Neural cell (in vitro differentiated cells): ENCODE measurements around the gene APBA3. TPM values are rescaled to one million over a fixed set of nuclear protein-coding genes. Genes with fewer than 3 reads are reported as not detected.

Experiments
- H2AFZ ChIP-seq: fragments of 200-600, 300-800 bp; sonication (generic), shearing (Covaris generic); 2 replicates; pipeline ENCODE4 v1.6.0; 2014; ENCODE audit warnings: low read depth, mild to moderate bottlenecking, antibody characterized with exemption, low read length, moderate library complexity
- H3F3A ChIP-seq: fragments of 200-600 bp; shearing (Covaris generic); 2 replicates; pipeline ENCODE4 v1.6.1; 2016; ENCODE audit warnings: mild to moderate bottlenecking, moderate library complexity, mixed read lengths, antibody characterized with exemption, low read length; ENCODE audit not compliant: insufficient read depth, poor library complexity, severe bottlenecking
- H3K27ac ChIP-seq: fragments of 200-600, 300-800 bp; sonication (generic), shearing (Covaris generic); 2 replicates; pipeline ENCODE4 v1.5.1; 2014; ENCODE audit warnings: mild to moderate bottlenecking, low read length, moderate library complexity
- H3K27me3 ChIP-seq: fragments of 300-800, 200-600 bp; sonication (generic), shearing (Covaris generic); 2 replicates; pipeline ENCODE4 v1.6.0; 2014; ENCODE audit warnings: mild to moderate bottlenecking, low read depth, low read length, moderate library complexity; ENCODE audit not compliant: insufficient read depth
- H3K36me3 ChIP-seq: fragments of 300-800, 200-600 bp; sonication (generic), shearing (Covaris generic); 2 replicates; pipeline ENCODE4 v1.5.1; 2014; ENCODE audit warnings: mild to moderate bottlenecking, antibody characterized with exemption, low read length, moderate library complexity; ENCODE audit not compliant: insufficient read depth
- H3K4me2 ChIP-seq: fragments of 300-800, 200-600 bp; sonication (generic), shearing (Covaris generic); 2 replicates; pipeline ENCODE4 v1.6.0; 2014; ENCODE audit warnings: mild to moderate bottlenecking, low read length
- H3K4me3 ChIP-seq: fragments of 300-800, 200-600 bp; sonication (generic), shearing (Covaris generic); 2 replicates; pipeline ENCODE4 v1.5.1; 2014; ENCODE audit warnings: mild to moderate bottlenecking, low read length, moderate library complexity
- H3K79me2 ChIP-seq: fragments of 200-600 bp; shearing (Covaris generic); replicated peaks from 2 replicates; pipeline ENCODE4 v1.6.0; 2014; ENCODE audit warnings: mild to moderate bottlenecking, low read length, moderate library complexity; ENCODE audit not compliant: insufficient read depth
- H3K9ac ChIP-seq: fragments of 300-800, 200-600 bp; sonication (generic), shearing (Covaris generic); 2 replicates; pipeline ENCODE4 v1.6.1; 2016; ENCODE audit warnings: mild to moderate bottlenecking, low read length, mixed read lengths
- H3K9me2 ChIP-seq: fragments of 200-600 bp; shearing (Covaris generic); 2 replicates; pipeline ENCODE4 v1.6.1; 2016; ENCODE audit warnings: mild to moderate bottlenecking, low read length, mixed read lengths; ENCODE audit not compliant: insufficient read depth
- H3K9me3 ChIP-seq: fragments of 200-600, 300-800 bp; sonication (generic), shearing (Covaris generic); 2 replicates; pipeline ENCODE4 v1.6.1; 2016; ENCODE audit warnings: mild to moderate bottlenecking, mixed run types, low read length, moderate library complexity, mixed read lengths
- H4K20me1 ChIP-seq: fragments of 200-600 bp; shearing (Covaris generic); 2 replicates; pipeline ENCODE4 v1.6.1; 2016; ENCODE audit warnings: mild to moderate bottlenecking, mixed run types; ENCODE audit not compliant: insufficient read depth
- EP300 ChIP-seq: fragments of 450-650 bp; conservative IDR thresholded peaks from 2 replicates; pipeline ENCODE4 v1.6.1; 2014; ENCODE audit warnings: antibody characterized with exemption, mild to moderate bottlenecking, moderate library complexity; ENCODE audit not compliant: poor library complexity, severe bottlenecking
- EZH2 ChIP-seq: fragments of 200-600, 300-800 bp; shearing (Covaris generic), sonication (generic); IDR thresholded peaks from 2 replicates; pipeline ENCODE4 v1.6.1; 2014; ENCODE audit warnings: antibody characterized with exemption, low read length, borderline replicate concordance, mild to moderate bottlenecking; ENCODE audit not compliant: insufficient read depth, poor library complexity, severe bottlenecking
- MXI1 ChIP-seq: fragments of 450-650 bp; conservative IDR thresholded peaks from 2 replicates; pipeline ENCODE4 v1.6.1; 2014; ENCODE audit warnings: antibody characterized with exemption, mild to moderate bottlenecking; ENCODE audit not compliant: poor library complexity, severe bottlenecking
- POLR2AphosphoS5 ChIP-seq: IDR thresholded peaks from 2 replicates; pipeline ENCODE4 v1.6.1; 2012
- RAD21 ChIP-seq: fragments of 450-650 bp; conservative IDR thresholded peaks from 2 replicates; pipeline ENCODE4 v1.6.1; 2014; ENCODE audit warnings: antibody characterized with exemption, mild to moderate bottlenecking, moderate library complexity
- REST ChIP-seq: IDR thresholded peaks from 2 replicates; pipeline ENCODE4 v1.6.1; 2012; ENCODE audit warnings: borderline replicate concordance
- SMC3 ChIP-seq: fragments of 450-650 bp; conservative IDR thresholded peaks from 2 replicates; pipeline ENCODE4 v1.6.1; 2014; ENCODE audit warnings: antibody characterized with exemption, mild to moderate bottlenecking, moderate library complexity; ENCODE audit not compliant: poor library complexity
- TAF1 ChIP-seq: IDR thresholded peaks from 2 replicates; pipeline ENCODE4 v1.6.1; 2012; ENCODE audit warnings: low read depth
- polyA plus RNA-seq: library from polyadenylated mRNA; depleted of rRNA; stranded (reverse); fragments of >200 nt; gene quantifications from 2 replicates; pipeline ENCODE4 v1.2.3, GENCODE V29; 2014
- TF ChIP-seq, protein P1 (sequence below): fragments of 450-650 bp; IDR thresholded peaks from 2 replicates; pipeline ENCODE4 v1.5.1; 2014; ENCODE audit warnings: antibody characterized with exemption, mild to moderate bottlenecking, moderate library complexity; ENCODE audit not compliant: poor library complexity, severe bottlenecking

The APBA3 gene
- polyA plus RNA-seq, 1 donor from 2014 or later: 37.1 TPM

- Histone ChIP-seq H3K9ac (no peak overlapping the region), H4K20me1 (no peaks in the 10 kb centered on the region), H3K4me2 (no peak overlapping the region), H3K79me2 (no peaks in the 10 kb centered on the region), H3K36me3 (no peaks in the 10 kb centered on the region), H3K27me3 (peaks cover 3% of the 10 kb centered on the region), H3K9me3 (no peaks in the 10 kb centered on the region), H2AFZ (no peak overlapping the region), H3F3A (no peaks in the 10 kb centered on the region), H3K9me2 (no peaks in the 10 kb centered on the region), H3K4me3 (no peak overlapping the region), H3K27ac (no peak overlapping the region)
- TF ChIP-seq, protein P1, sequence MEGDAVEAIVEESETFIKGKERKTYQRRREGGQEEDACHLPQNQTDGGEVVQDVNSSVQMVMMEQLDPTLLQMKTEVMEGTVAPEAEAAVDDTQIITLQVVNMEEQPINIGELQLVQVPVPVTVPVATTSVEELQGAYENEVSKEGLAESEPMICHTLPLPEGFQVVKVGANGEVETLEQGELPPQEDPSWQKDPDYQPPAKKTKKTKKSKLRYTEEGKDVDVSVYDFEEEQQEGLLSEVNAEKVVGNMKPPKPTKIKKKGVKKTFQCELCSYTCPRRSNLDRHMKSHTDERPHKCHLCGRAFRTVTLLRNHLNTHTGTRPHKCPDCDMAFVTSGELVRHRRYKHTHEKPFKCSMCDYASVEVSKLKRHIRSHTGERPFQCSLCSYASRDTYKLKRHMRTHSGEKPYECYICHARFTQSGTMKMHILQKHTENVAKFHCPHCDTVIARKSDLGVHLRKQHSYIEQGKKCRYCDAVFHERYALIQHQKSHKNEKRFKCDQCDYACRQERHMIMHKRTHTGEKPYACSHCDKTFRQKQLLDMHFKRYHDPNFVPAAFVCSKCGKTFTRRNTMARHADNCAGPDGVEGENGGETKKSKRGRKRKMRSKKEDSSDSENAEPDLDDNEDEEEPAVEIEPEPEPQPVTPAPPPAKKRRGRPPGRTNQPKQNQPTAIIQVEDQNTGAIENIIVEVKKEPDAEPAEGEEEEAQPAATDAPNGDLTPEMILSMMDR: no peak
Observed at GRCh38 chr19:3716147-3716668, 45.3 kb downstream of the APBA3 start.

- Histone ChIP-seq H3K27ac (no peak overlapping the region), H3K4me3 (no peak overlapping the region), H3K4me2 (no peak overlapping the region), H3K79me2 (no peaks in the 10 kb centered on the region), H3K9me2 (no peaks in the 10 kb centered on the region), H3K27me3 (no peaks in the 10 kb centered on the region), H4K20me1 (no peaks in the 10 kb centered on the region), H2AFZ (no peak overlapping the region), H3K36me3 (no peaks in the 10 kb centered on the region), H3K9ac (no peak overlapping the region), H3F3A (no peaks in the 10 kb centered on the region), H3K9me3 (no peaks in the 10 kb centered on the region)
- TF ChIP-seq, protein P1: no peak
- TF ChIP-seq EZH2 (no peak), POLR2AphosphoS5 (no peak), RAD21 (no peak), EP300 (no peak), MXI1 (no peak), TAF1 (no peak)
Observed at GRCh38 chr19:3712663-3713611, 48.6 kb downstream of the APBA3 start.

DNA sequence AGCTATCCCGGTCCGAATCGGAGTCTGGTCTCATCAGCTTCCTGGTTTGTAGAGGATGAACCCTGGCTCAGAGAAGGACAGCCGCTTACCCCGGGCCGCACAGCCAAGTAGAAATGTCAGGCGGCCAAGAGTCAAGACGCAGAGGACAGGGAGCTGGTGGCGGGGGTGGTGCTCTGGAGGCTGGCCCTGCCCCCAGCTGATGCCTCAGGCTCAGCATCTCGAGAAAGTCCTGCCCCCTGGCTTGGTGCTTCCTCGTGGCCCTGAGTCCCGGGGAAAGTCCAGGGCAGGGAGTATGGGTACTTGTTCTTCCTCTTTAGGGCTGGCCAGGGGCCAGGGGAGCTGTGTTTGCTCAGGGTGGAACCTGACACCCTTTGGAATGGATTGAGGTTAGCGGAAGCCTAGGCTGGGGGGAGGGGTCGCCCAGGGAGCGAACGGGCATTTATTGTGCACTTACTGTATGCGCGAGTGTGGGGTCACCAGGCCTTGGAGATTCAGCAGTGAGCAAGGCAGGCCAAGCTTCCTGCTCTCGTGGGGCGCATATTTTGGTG is 51.2 kb downstream of the APBA3 start:
- no peak overlapping the region for H3K4me2 ChIP-seq
- TF ChIP-seq REST: no peak
- TF ChIP-seq SMC3: no peak
- no peak for TF ChIP-seq TAF1
- TF ChIP-seq POLR2AphosphoS5: no peak
- no peak for TF ChIP-seq MXI1
- TF ChIP-seq RAD21: no peak
- TF ChIP-seq, protein P1: no peak
- H3K9ac ChIP-seq: no peak overlapping the region
- no peaks in the 10 kb centered on the region for H3K36me3 ChIP-seq
- H3K79me2 ChIP-seq: no peaks in the 10 kb centered on the region
- no peak overlapping the region for H3K27ac ChIP-seq
- H3K9me2 ChIP-seq: no peaks in the 10 kb centered on the region
- H3F3A ChIP-seq: no peaks in the 10 kb centered on the region
- no peaks in the 10 kb centered on the region for H3K27me3 ChIP-seq
- H3K4me3 ChIP-seq: no peak overlapping the region
- no peak overlapping the region for H2AFZ ChIP-seq
- no peaks in the 10 kb centered on the region for H4K20me1 ChIP-seq
- no peaks in the 10 kb centered on the region for H3K9me3 ChIP-seq
